LNCaP clone FGC (cell line): Measurements from ENCODE around the gene CHPF2.

Source experiments
- DNase-seq: peaks from one replicate; pipeline ENCODE4 v3.0.0-alpha.2; 2011; ENCODE audit warnings: low read depth
- H3K4me3 ChIP-seq: 2 replicates; pipeline ENCODE4 v1.5.1; 2011; ENCODE audit warnings: mild to moderate bottlenecking, low read depth, low read length, control low read depth
- CTCF ChIP-seq: IDR thresholded peaks from 2 replicates; pipeline ENCODE4 v1.5.1; 2012; ENCODE audit warnings: mild to moderate bottlenecking; ENCODE audit not compliant: control insufficient read depth, insufficient read depth; ENCODE audit errors: extremely low read depth

CHPF2 gene

DNA sequence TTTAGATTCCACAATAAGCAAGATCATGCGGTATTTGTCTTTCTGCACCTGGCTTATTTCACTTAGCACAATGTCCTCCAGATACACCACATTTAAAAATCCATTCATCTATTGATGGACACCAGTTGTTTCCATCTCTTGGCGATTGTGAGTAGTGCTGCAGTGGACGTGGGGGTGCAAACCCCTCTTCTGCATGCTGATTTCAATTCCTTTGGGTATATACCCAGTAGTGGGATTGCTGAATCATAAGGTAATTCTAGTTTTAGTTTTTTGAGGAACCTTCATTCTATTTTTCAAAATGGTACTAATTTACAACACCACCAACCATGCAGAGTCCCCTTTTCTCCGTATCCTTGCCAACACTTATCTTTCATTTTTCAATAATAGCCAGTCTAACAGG lies 43.2 kb upstream of the CHPF2 start:
- DNase-seq, result no peak
- no peak overlapping the region for H3K4me3 ChIP-seq
- no peak for TF ChIP-seq CTCF

- DNase-seq, result no peak
- TF ChIP-seq CTCF, result no peak
- no peak overlapping the region for H3K4me3 ChIP-seq
Observed at GRCh38 chr7:151191544-151191943, 40.7 kb upstream of the CHPF2 start.

DNA sequence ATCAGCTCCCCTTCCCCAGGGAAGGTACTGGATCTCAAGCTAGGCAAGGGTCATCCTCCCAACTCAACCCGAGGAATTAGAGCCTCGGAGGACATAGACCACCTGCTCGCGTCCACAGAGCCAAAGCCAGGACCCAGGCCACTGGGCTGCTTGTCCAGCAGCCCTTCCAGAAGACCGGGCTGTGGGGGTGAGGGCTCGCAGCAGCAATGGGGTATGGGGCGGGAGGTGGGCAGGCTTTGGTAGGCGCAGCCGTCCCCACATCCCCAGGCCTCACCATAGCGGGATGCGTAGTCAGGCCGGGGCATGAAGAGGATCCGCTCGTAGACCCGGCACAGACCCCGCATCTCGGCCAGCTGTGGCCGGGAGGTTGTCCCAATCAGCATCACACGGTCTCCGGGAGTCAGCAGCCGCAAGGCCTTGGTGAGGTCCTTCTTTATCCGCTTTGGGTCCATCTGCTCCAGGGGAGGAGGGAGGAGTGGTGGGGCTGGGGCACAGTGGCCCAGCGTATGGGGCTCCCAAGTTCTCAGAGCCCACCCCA lies 40.2 kb upstream of the CHPF2 start:
- TF ChIP-seq CTCF, result no peak
- no peak overlapping the region for H3K4me3 ChIP-seq
- DNase-seq, result no peak

- DNase-seq, result no peak
- H3K4me3 ChIP-seq, result no peak overlapping the region
- no peak for TF ChIP-seq CTCF
Observed at GRCh38 chr7:151193203-151193978, 38.9 kb upstream of the CHPF2 start.

GRCh38 chr7:151194188-151194587 lies 38.1 kb upstream of the CHPF2 start:
- TF ChIP-seq CTCF, result no peak
- no peak for DNase-seq
- no peak overlapping the region for H3K4me3 ChIP-seq

- DNase-seq, result no peak
- no peak for TF ChIP-seq CTCF
Observed at GRCh38 chr7:151195616-151196450, 36.5 kb upstream of the CHPF2 start.

More at GRCh38 chr7:151195616-151196450, 36.5 kb upstream of the CHPF2 start:
- H3K4me3 ChIP-seq, result no peak overlapping the region
